ENCODE results near the gene SAP30BP.
A peak's percentile ranks its signal among the peaks of the same experiment; 100 is the strongest.

The SAP30BP gene

GRCh38 chr17:75638893-75639292 is 28.2 kb upstream of the SAP30BP start:
- no peak for TF ChIP-seq CTCF (IDR thresholded peaks at IDR 0.05)
- no peaks in the 10 kb centered on the region for H3K27me3 ChIP-seq
- DNase-seq = peak in 1 of 2 donors; percentile 64
- H3K4me3 ChIP-seq = no peak overlapping the region
- H3K9me3 ChIP-seq = no peaks in the 10 kb centered on the region
- intact Hi-C loops (cut with DNase I; ENCODE audit: low total_unique reads) = no loop called here
- peaks cover 4 to 9% (median 5%) of the 10 kb centered on the region in 4 donors for H3K4me1 ChIP-seq
- H3K27ac ChIP-seq = no peak overlapping the region
- peaks cover 0 to 56% (median 16%) of the 10 kb centered on the region in 3 donors for H3K36me3 ChIP-seq

GRCh38 chr17:75639327-75639726 is 27.8 kb upstream of the SAP30BP start:
- no peak overlapping the region for H3K4me3 ChIP-seq
- no peaks in the 10 kb centered on the region for H3K27me3 ChIP-seq
- TF ChIP-seq CTCF (IDR thresholded peaks at IDR 0.05) = no peak
- no peaks in the 10 kb centered on the region for H3K9me3 ChIP-seq
- H3K4me1 ChIP-seq = peaks cover 0 to 9% (median under 1%) of the 10 kb centered on the region in 4 donors
- peaks cover 0 to 56% (median 18%) of the 10 kb centered on the region in 3 donors for H3K36me3 ChIP-seq
- intact Hi-C loops (cut with DNase I; ENCODE audit: low total_unique reads) = no loop called here
- no peak overlapping the region for H3K27ac ChIP-seq
- DNase-seq = no peak

GRCh38 chr17:75639771-75640555 is 27.2 kb upstream of the SAP30BP start:
- H3K27me3 ChIP-seq = no peaks in the 10 kb centered on the region
- peaks cover 0 to 56% (median 18%) of the 10 kb centered on the region in 3 donors for H3K36me3 ChIP-seq
- no peaks in the 10 kb centered on the region for H3K9me3 ChIP-seq
- DNase-seq = no peak
- H3K4me3 ChIP-seq = no peak overlapping the region
- TF ChIP-seq CTCF (IDR thresholded peaks at IDR 0.05) = no peak
- intact Hi-C loops (cut with DNase I; ENCODE audit: low total_unique reads) = no loop called here
- no peak overlapping the region for H3K27ac ChIP-seq
- H3K4me1 ChIP-seq = peaks cover 0 to 5% (median 0%) of the 10 kb centered on the region in 4 donors

GRCh38 chr17:75640556-75641119 is 26.5 kb upstream of the SAP30BP start:
- TF ChIP-seq CTCF (IDR thresholded peaks at IDR 0.05) = no peak
- intact Hi-C loops (cut with DNase I; ENCODE audit: low total_unique reads) = no loop called here
- H3K4me1 ChIP-seq = peaks cover 0 to 5% (median 0%) of the 10 kb centered on the region in 4 donors
- H3K27me3 ChIP-seq = no peaks in the 10 kb centered on the region
- DNase-seq = no peak
- H3K9me3 ChIP-seq = no peaks in the 10 kb centered on the region
- H3K27ac ChIP-seq = no peak overlapping the region
- H3K36me3 ChIP-seq = peaks cover 0 to 56% (median 18%) of the 10 kb centered on the region in 3 donors
- H3K4me3 ChIP-seq = no peak overlapping the region

- peaks cover 0 to 57% (median 18%) of the 10 kb centered on the region in 3 donors for H3K36me3 ChIP-seq
- no peak overlapping the region for H3K27ac ChIP-seq
- H3K4me1 ChIP-seq = peaks cover 0 to 5% (median 0%) of the 10 kb centered on the region in 4 donors
- no peaks in the 10 kb centered on the region for H3K27me3 ChIP-seq
- no peak overlapping the region for H3K4me3 ChIP-seq
- intact Hi-C loops (cut with DNase I; ENCODE audit: low total_unique reads) = no loop called here
- no peak for TF ChIP-seq CTCF (IDR thresholded peaks at IDR 0.05)
- DNase-seq = no peak
- no peaks in the 10 kb centered on the region for H3K9me3 ChIP-seq
These were observed 25.8 kb upstream of the SAP30BP start for GRCh38 chr17:75641343-75641742.

Data from tibial artery (tissue), 4 donors.